ENCODE results near the gene MGRN1.

Gene MGRN1

GRCh38 chr16:4603624-4604170 is 20.9 kb upstream of the MGRN1 start:
- Histone ChIP-seq H3K27me3 (ENCODE audit: insufficient read depth, low read length, poor library complexity) (no peaks in the 10 kb centered on the region), H3K79me2 (ENCODE audit: insufficient read depth, low read length) (no peaks in the 10 kb centered on the region), H3K9ac (ENCODE audit: low read depth, low read length) (no peak overlapping the region), H3K4me3 (ENCODE audit: low read depth in 1 of 2, low read length in 2 of 2) (no peak overlapping the region), H3K9me3 (ENCODE audit: insufficient read depth, low read length, severe bottlenecking) (no peaks in the 10 kb centered on the region), H3K4me1 (ENCODE audit: insufficient read depth, low read length) (no peaks in the 10 kb centered on the region), H3K36me3 (ENCODE audit: insufficient read depth, low read length) (peaks cover 12% of the 10 kb centered on the region), H2AFZ (ENCODE audit: low read depth, low read length) (no peak overlapping the region), H3K27ac (ENCODE audit: low read length) (no peak overlapping the region), H4K20me1 (ENCODE audit: insufficient read depth, low read length) (peaks cover 16% of the 10 kb centered on the region), H3K4me2 (ENCODE audit: insufficient read depth, low read length) (no peak overlapping the region)
- TF ChIP-seq EZH2 (IDR thresholded peaks at IDR 0.05; ENCODE audit: borderline replicate concordance, low read depth, low read length, severe bottlenecking) (no peak), CTCF (IDR thresholded peaks at IDR 0.05; ENCODE audit: borderline replicate concordance, extremely low read depth, low read length, poor library complexity, severe bottlenecking) (no peak)
- DNase-seq (no peak), ATAC-seq (ENCODE audit: insufficient read depth, low read depth) (no peak)

DNA sequence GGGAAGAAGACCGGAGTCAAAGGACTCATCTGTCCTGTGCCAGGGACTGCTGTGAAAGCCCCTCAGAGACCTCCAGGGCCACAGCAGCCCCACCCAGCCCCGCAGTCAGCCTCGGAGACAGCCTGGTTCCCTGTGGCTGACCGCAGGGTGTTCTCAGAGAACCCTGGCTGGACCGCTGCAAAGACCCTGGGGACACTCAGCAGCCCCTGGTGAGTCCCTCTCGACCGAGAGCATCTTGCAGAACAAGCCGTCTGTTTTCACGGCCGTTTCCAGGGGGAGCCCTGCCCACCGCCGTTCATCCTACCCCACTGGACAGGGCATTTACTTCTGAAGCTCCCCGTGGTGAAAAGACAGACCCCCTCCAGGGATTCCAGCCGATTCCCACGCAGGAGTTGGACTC is 20.2 kb upstream of the MGRN1 start:
- Histone ChIP-seq H4K20me1 (ENCODE audit: insufficient read depth, low read length) (peaks cover 22% of the 10 kb centered on the region), H3K79me2 (ENCODE audit: insufficient read depth, low read length) (no peaks in the 10 kb centered on the region), H3K9ac (ENCODE audit: low read depth, low read length) (no peak overlapping the region), H3K36me3 (ENCODE audit: insufficient read depth, low read length) (peaks cover 18% of the 10 kb centered on the region), H3K4me3 (ENCODE audit: low read depth in 1 of 2, low read length in 2 of 2) (no peak overlapping the region), H2AFZ (ENCODE audit: low read depth, low read length) (no peak overlapping the region), H3K27ac (ENCODE audit: low read length) (no peak overlapping the region), H3K9me3 (ENCODE audit: insufficient read depth, low read length, severe bottlenecking) (no peaks in the 10 kb centered on the region), H3K4me2 (ENCODE audit: insufficient read depth, low read length) (no peak overlapping the region), H3K27me3 (ENCODE audit: insufficient read depth, low read length, poor library complexity) (no peaks in the 10 kb centered on the region), H3K4me1 (ENCODE audit: insufficient read depth, low read length) (no peaks in the 10 kb centered on the region)
- ATAC-seq (ENCODE audit: insufficient read depth, low read depth) (no peak; the same call in 2 of the 3 replicates), DNase-seq (no peak)
- TF ChIP-seq CTCF (IDR thresholded peaks at IDR 0.05; ENCODE audit: borderline replicate concordance, extremely low read depth, low read length, poor library complexity, severe bottlenecking): no peak
- no peak for TF ChIP-seq EZH2 (IDR thresholded peaks at IDR 0.05; ENCODE audit: borderline replicate concordance, low read depth, low read length, severe bottlenecking)

DNA sequence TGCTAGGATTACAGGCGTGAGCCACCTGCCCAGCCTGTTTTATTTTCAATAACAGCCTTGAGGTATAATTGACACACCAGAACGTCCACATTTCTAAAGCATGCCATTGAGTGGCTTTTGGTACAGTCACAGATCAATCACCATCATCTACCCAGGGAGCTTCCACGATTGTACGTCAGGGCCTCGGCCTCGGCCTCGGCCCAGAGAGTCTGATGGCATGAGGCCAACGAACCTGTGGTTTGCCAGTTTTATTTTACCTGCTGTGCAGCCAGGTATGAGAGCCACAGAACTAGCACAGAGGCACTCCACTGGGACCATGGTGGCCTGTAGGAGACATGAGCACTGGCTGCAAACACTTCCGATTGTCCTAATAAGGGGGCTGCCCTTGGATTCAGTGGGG is 18.3 kb upstream of the MGRN1 start:
- H3K27ac ChIP-seq (ENCODE audit: low read length): no peak overlapping the region
- no peak overlapping the region for H3K9ac ChIP-seq (ENCODE audit: low read depth, low read length)
- H4K20me1 ChIP-seq (ENCODE audit: insufficient read depth, low read length): peaks cover 41% of the 10 kb centered on the region
- no peak overlapping the region for H3K4me2 ChIP-seq (ENCODE audit: insufficient read depth, low read length)
- ATAC-seq (ENCODE audit: insufficient read depth, low read depth): no peak
- no peaks in the 10 kb centered on the region for H3K27me3 ChIP-seq (ENCODE audit: insufficient read depth, low read length, poor library complexity)
- H2AFZ ChIP-seq (ENCODE audit: low read depth, low read length): no peak overlapping the region
- H3K4me3 ChIP-seq (ENCODE audit: low read depth in 1 of 2, low read length in 2 of 2): no peak overlapping the region
- TF ChIP-seq EZH2 (IDR thresholded peaks at IDR 0.05; ENCODE audit: borderline replicate concordance, low read depth, low read length, severe bottlenecking) (no peak), CTCF (IDR thresholded peaks at IDR 0.05; ENCODE audit: borderline replicate concordance, extremely low read depth, low read length, poor library complexity, severe bottlenecking) (no peak)
- no peaks in the 10 kb centered on the region for H3K4me1 ChIP-seq (ENCODE audit: insufficient read depth, low read length)
- peaks cover 23% of the 10 kb centered on the region for H3K36me3 ChIP-seq (ENCODE audit: insufficient read depth, low read length)
- no peak for DNase-seq
- peaks cover 10% of the 10 kb centered on the region for H3K79me2 ChIP-seq (ENCODE audit: insufficient read depth, low read length)
- H3K9me3 ChIP-seq (ENCODE audit: insufficient read depth, low read length, severe bottlenecking): no peaks in the 10 kb centered on the region
